GM18909 (cell line): Measurements from ENCODE around the gene WNT10A.
"Not testable (repeated sequence)": the region's sequence is repeated elsewhere in the genome, so short reads cannot be mapped to it uniquely, and the experiment has no call there.

Experiments
- ATAC-seq: cut with Tn5 transposase; IDR thresholded peaks from one replicate; pipeline ENCODE4 v1.9.1; 2021; ENCODE audit warnings: mild to moderate bottlenecking; ENCODE audit not compliant: unreplicated experiment, poor library complexity

Gene WNT10A

GRCh38 chr2:218880102-218880858 lies at the start of gene WNT10A:
TSS of gene WNT10A (plus strand) at chr2:218880852. CDS start at chr2:218880996, 144 bp downstream.
- ATAC-seq = peak; percentile 76

GRCh38 chr2:218831378-218831990 lies 49.2 kb upstream of the WNT10A start, which contains the start of gene PRKAG3:
TSS of gene PRKAG3 (minus strand) at chr2:218831803.
- no peak for ATAC-seq

- ATAC-seq = no peak
Measured at GRCh38 chr2:218832081-218832480, 48.6 kb upstream of the WNT10A start.

GRCh38 chr2:218832520-218832919 lies 48.1 kb upstream of the WNT10A start:
- no peak for ATAC-seq

- no peak for ATAC-seq
Measured at GRCh38 chr2:218833023-218833609, 47.5 kb upstream of the WNT10A start.

GRCh38 chr2:218834685-218835084 lies 46.0 kb upstream of the WNT10A start:
- ATAC-seq = no peak

GRCh38 chr2:218837495-218837894 lies 43.2 kb upstream of the WNT10A start:
- ATAC-seq = no peak

GRCh38 chr2:218839430-218839829 lies 41.2 kb upstream of the WNT10A start:
- ATAC-seq = no peak

GRCh38 chr2:218839888-218840287 lies 40.8 kb upstream of the WNT10A start:
- no peak for ATAC-seq

GRCh38 chr2:218844334-218844733 lies 36.3 kb upstream of the WNT10A start:
- not testable (repeated sequence) for ATAC-seq

- ATAC-seq = not testable (repeated sequence)
Measured at GRCh38 chr2:218846963-218847362, 33.7 kb upstream of the WNT10A start.

- no peak for ATAC-seq
Measured at GRCh38 chr2:218849721-218850120, 30.9 kb upstream of the WNT10A start.

- ATAC-seq = no peak
Measured at GRCh38 chr2:218850796-218851195, 29.9 kb upstream of the WNT10A start.

- no peak for ATAC-seq
Measured at GRCh38 chr2:218851286-218851685, 29.4 kb upstream of the WNT10A start.

- no peak for ATAC-seq
Measured at GRCh38 chr2:218852911-218853667, 27.6 kb upstream of the WNT10A start.

- no peak for ATAC-seq
Measured at GRCh38 chr2:218853766-218854165, 26.9 kb upstream of the WNT10A start.

- ATAC-seq = no peak
Measured at GRCh38 chr2:218854860-218855259, 25.8 kb upstream of the WNT10A start.

- no peak for ATAC-seq
Measured at GRCh38 chr2:218855305-218856166, 25.1 kb upstream of the WNT10A start.

- ATAC-seq = no peak
Measured at GRCh38 chr2:218856167-218856895, 24.3 kb upstream of the WNT10A start.
